Cardiac muscle cell (in vitro differentiated cells and primary cell): ENCODE data around the gene PLPPR1. TPM values are rescaled to one million over a fixed set of nuclear protein-coding genes. Genes with fewer than 3 reads are reported as not detected.

Source experiments
- DNase-seq, 2 donors: peaks; one replicate each; pipeline versions ENCODE4 v3.0.0 to v3.0.0-alpha.2; 2010 to 2017; ENCODE audit warnings: low read depth in 1 of 2, low spot score in 1 of 2
- H3K27ac ChIP-seq: fragments of 200-600 bp; sonication (generic); 2 replicates; pipeline ENCODE4 v1.5.1; 2016
- H3K27me3 ChIP-seq: fragments of 200-600 bp; sonication (generic); 2 replicates; pipeline ENCODE4 v1.6.0; 2016; ENCODE audit warnings: control low read depth
- H3K36me3 ChIP-seq: fragments of 200-600 bp; sonication (generic); 2 replicates; pipeline ENCODE4 v1.5.1; 2016; ENCODE audit warnings: control low read depth
- H3K4me1 ChIP-seq: fragments of 200-600 bp; sonication (generic); 2 replicates; pipeline ENCODE4 v1.8.1; 2017; ENCODE audit warnings: low read depth, mild to moderate bottlenecking, mixed run types
- H3K4me3 ChIP-seq: fragments of 200-600 bp; sonication (generic); 2 replicates; pipeline ENCODE4 v1.5.1; 2016; ENCODE audit warnings: mild to moderate bottlenecking
- H3K9me3 ChIP-seq: fragments of 200-600 bp; sonication (generic); 2 replicates; pipeline ENCODE4 v1.5.1; 2017; ENCODE audit warnings: low read depth, mild to moderate bottlenecking, control low read depth
- polyA plus RNA-seq: library from polyadenylated mRNA; unstranded; fragments of >200 nt; fragmentation: Nextera tagmentation; extraction: Ambion mirVana; gene quantifications from 2 replicates; pipeline ENCODE4 v1.2.1, GENCODE V29; 2016
- total RNA-seq: library from RNA; depleted of rRNA; stranded (reverse); fragments of >200 nt; gene quantifications from 2 replicates; pipeline ENCODE4 v1.2.3, GENCODE V29; 2016
- TF ChIP-seq, protein P1 (sequence below): IDR thresholded peaks from 2 replicates; pipeline ENCODE4 v1.5.1; 2012; ENCODE audit warnings: low read depth, mild to moderate bottlenecking, low read length

PLPPR1 gene
- total and polyA plus RNA-seq, 2 experiments from 2014 or later: 0.98 to 1.2 TPM

DNA sequence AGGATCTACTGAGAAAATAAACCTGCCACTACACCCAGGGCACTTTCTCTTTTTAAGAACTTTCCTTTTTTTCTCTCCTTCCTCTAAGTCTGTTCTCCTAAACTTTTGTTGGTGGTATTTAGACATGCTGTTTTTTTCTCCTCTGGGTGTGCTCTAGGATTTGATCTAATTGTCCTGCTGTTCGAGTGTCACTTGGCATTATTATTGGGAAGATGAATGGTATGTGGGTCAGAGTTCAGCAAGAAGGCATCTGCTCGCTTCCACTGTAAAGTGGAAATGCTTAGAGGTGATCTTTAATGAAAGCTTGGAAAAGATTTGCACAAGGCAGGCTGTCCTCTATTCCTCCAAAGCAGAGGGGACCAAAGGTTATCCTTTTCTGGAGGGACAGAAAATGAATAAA is 1.3 kb upstream of the PLPPR1 start:
- TF ChIP-seq, protein P1, sequence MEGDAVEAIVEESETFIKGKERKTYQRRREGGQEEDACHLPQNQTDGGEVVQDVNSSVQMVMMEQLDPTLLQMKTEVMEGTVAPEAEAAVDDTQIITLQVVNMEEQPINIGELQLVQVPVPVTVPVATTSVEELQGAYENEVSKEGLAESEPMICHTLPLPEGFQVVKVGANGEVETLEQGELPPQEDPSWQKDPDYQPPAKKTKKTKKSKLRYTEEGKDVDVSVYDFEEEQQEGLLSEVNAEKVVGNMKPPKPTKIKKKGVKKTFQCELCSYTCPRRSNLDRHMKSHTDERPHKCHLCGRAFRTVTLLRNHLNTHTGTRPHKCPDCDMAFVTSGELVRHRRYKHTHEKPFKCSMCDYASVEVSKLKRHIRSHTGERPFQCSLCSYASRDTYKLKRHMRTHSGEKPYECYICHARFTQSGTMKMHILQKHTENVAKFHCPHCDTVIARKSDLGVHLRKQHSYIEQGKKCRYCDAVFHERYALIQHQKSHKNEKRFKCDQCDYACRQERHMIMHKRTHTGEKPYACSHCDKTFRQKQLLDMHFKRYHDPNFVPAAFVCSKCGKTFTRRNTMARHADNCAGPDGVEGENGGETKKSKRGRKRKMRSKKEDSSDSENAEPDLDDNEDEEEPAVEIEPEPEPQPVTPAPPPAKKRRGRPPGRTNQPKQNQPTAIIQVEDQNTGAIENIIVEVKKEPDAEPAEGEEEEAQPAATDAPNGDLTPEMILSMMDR: no peak
- Histone ChIP-seq H3K4me1 (peaks cover 4% of the 10 kb centered on the region), H3K27me3 (peaks cover 48% of the 10 kb centered on the region), H3K36me3 (no peaks in the 10 kb centered on the region), H3K4me3 (no peak overlapping the region), H3K27ac (no peak overlapping the region), H3K9me3 (no peaks in the 10 kb centered on the region)
- DNase-seq: no peak

DNA sequence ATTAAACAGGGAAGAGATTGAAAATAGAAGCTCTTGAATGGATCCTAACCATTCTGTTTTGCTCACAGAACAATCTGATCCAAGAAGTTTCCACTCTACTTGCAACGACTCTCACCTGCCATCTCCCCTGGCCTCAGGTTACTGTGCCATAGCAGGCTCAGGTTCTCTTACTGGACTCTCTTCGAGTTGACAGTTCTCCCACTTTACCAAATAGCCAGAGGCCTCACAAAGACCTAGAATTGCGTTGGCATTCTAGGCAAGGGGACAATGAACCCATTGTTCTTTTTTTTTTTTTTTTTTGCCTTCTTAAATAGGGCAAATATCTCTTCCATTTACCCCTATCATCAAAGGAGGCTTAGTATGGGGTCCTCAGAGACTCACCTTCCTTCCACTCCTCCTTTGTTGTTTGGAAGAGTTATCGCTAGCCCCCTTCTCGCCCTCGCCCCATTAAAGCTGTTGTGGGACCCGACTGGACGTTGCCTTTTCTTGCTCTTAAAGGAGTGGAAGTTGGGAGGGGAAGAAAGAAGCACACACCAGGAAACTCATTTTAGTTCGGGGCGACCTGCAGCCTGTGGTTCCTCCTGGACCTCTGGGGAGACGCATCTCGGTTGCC is 688 bp upstream of the PLPPR1 start:
- no peak overlapping the region for H3K27ac ChIP-seq
- H3K27me3 ChIP-seq: peaks cover 54% of the 10 kb centered on the region
- TF ChIP-seq, protein P1: no peak
- H3K36me3 ChIP-seq: no peaks in the 10 kb centered on the region
- peak overlapping the region; percentile 78 for H3K4me3 ChIP-seq
- H3K4me1 ChIP-seq: peaks cover 4% of the 10 kb centered on the region
- H3K9me3 ChIP-seq: no peaks in the 10 kb centered on the region
- DNase-seq: peak in 1 of 2 donors; percentile 2

DNA sequence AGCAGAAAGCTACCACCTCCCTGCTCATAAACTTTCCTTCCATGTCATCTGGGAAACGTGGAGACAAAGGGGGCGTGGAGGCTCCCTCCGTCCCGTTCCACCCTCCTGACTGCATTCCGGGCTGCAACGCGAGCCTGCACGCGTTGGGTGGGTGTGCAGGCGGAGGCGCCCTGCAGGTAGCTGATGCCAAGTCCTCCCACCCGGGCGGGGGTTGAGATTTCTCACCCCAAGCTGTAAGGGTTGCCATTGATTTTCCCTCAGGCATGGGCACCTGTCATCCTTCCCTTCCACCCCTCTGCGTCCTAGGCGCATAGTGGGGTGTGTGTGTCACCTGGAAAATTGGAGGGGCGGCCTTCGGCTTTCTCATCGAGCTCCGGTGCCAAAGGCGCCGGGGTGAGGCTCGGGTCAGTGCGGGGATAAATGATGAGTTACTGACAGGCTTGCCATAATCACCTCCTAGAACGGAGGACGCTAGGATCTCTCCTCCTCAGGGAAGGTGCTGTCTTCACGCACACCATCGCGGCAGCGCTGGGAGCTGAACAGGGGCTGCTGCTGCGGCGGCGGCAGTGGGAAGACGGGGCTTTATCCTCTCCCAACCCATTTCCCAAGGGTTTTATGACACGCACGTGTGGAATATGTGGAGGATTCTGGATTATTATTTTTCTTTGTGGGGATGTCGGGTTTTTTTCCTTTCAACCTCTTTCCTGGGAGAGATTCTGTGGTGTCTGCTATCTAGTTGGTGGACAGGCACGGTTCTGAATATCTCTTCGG is 973 bp downstream of the PLPPR1 start:
- Histone ChIP-seq H3K27ac (no peak overlapping the region), H3K4me1 (peaks cover 4% of the 10 kb centered on the region), H3K4me3 (peak overlapping the region; percentile 78), H3K27me3 (peaks cover 67% of the 10 kb centered on the region), H3K36me3 (no peaks in the 10 kb centered on the region), H3K9me3 (no peaks in the 10 kb centered on the region)
- TF ChIP-seq, protein P1: no peak
- DNase-seq: peak in 1 of 2 donors; percentile 26

DNA sequence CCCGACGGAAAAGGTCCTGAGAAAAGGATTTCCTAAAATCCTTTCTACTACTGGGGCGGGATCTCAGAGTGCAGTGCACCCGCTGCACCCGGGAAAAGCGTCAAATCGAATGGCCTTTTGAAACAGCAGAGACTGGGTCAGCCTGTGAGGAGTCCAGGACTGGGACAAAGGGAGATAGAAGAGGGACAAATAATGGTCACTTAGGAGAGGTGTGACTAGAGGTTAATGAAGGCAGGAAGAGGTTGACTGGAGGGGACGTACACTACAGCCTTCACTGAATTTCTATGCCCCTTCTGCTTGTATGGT is 1.5 kb downstream of the PLPPR1 start:
- TF ChIP-seq, protein P1: no peak
- Histone ChIP-seq H3K4me3 (no peak overlapping the region), H3K36me3 (no peaks in the 10 kb centered on the region), H3K9me3 (no peaks in the 10 kb centered on the region), H3K27me3 (peaks cover 67% of the 10 kb centered on the region), H3K4me1 (peaks cover 4% of the 10 kb centered on the region), H3K27ac (no peak overlapping the region)
- no peak for DNase-seq

DNA sequence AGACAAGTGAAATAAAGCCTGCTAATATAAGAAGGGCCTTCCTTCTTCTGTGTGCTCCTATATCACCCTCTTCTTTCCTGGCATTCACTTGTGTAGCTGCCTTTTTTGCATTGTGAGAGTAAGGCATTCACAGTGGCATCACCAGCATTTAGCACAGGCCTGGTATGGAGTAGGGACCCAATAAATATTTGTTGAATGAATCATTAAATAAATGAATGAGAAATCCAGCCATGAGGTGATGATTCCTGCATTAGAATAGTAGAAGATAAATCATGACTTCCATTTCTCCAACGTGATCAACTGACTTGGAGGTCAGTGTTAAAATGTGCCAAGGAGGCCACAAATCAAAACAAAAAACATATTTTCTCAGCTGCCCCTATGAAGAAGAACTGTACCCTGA is 3.9 kb downstream of the PLPPR1 start:
- no peak for DNase-seq

More for the DNA sequence above, 3.9 kb downstream of the PLPPR1 start:
- Histone ChIP-seq H3K36me3 (no peaks in the 10 kb centered on the region), H3K27ac (no peak overlapping the region), H3K27me3 (peaks cover 60% of the 10 kb centered on the region), H3K4me1 (peaks cover 4% of the 10 kb centered on the region), H3K9me3 (no peaks in the 10 kb centered on the region), H3K4me3 (no peak overlapping the region)
- TF ChIP-seq, protein P1: no peak
